ENCODE results near the gene MYH9. TPM values are rescaled to one million over a fixed set of nuclear protein-coding genes. Genes with fewer than 3 reads are reported as not detected.
A peak's percentile ranks its signal among the peaks of the same experiment; 100 is the strongest.

The MYH9 gene
- total RNA-seq, 2 donors from 2014 or later, result 294 to 323 TPM

DNA sequence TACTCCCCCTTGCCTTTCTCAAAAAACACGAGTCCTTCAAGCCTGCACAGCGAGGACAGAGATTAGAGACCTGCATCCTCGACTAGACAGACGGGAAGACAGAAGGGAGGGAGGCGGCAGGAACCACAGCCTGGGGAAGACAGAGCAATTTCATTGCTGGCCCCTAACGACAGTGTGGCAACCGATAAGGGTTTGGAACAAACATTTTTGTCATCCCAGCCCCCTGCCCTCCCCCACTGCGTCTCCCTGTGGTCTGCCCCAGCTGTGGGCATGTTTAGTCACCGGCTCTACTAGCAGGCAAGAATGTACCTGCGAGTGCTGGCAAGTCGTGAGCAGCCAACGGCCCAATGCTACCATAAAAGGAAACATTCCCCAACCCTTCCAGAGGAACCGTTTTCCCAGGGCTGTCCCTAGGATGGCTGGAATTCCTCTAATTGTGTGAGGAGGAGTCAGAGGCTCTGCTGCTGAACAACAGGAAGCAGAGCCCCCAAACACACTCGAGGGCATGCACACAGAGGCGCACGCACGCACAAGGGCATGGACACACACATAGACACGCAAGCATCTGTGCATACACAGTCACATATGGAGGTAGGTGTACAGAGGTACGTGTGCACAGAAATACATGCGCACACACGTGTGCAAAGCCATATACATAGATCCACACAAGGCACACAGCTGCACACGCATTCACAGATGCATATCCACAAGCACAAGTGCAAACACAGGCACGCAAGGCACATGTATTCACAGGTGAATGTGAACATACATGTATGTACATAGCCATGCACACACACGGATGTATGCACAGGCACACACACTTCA is 58.3 kb downstream of the MYH9 start:
- TF ChIP-seq POLR2A (IDR thresholded peaks at IDR 0.05), result peak in 2 of 3 donors; percentile 34 to 38
- TF ChIP-seq, protein P1, sequence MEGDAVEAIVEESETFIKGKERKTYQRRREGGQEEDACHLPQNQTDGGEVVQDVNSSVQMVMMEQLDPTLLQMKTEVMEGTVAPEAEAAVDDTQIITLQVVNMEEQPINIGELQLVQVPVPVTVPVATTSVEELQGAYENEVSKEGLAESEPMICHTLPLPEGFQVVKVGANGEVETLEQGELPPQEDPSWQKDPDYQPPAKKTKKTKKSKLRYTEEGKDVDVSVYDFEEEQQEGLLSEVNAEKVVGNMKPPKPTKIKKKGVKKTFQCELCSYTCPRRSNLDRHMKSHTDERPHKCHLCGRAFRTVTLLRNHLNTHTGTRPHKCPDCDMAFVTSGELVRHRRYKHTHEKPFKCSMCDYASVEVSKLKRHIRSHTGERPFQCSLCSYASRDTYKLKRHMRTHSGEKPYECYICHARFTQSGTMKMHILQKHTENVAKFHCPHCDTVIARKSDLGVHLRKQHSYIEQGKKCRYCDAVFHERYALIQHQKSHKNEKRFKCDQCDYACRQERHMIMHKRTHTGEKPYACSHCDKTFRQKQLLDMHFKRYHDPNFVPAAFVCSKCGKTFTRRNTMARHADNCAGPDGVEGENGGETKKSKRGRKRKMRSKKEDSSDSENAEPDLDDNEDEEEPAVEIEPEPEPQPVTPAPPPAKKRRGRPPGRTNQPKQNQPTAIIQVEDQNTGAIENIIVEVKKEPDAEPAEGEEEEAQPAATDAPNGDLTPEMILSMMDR (IDR thresholded peaks at IDR 0.05), result no peak

DNA sequence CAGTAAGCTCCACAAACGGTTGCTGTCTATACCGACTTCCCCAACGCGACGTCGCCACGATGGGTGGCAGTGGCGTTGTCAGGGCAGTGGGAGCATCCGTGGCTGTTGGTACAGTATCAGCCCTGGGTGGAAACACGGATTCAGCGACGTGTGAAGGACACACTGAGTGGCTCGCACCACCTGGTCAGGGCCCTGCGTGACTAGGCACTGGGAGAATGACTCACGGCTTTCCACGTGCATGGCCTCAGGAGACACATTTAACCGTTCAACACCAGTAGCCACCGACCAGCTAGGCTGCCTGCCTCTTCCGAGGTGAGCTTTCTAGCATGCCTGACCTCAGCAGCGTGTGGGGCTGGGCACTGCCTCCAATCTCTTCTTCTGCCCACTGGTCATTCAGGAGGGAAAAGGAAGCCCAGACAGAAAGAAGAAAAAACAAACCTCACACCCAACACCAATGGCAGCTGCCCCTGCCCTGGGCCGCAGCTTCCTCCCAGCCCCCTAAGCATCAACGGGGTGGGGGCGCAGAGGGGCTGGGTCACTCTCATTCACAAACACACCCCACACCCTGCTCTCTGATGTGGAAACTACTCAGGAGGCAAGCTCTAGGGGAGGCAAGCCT is 59.0 kb downstream of the MYH9 start:
- no peak for TF ChIP-seq POLR2A (IDR thresholded peaks at IDR 0.05)
- TF ChIP-seq, protein P1 (IDR thresholded peaks at IDR 0.05), result no peak
- peak overlapping the region; percentile 84 to 96 (median 92) for H3K27ac ChIP-seq
- ATAC-seq, result peak; percentile 34
- intact Hi-C loops (cut with DNase I), result no loop called here
- no peaks in the 10 kb centered on the region for H3K27me3 ChIP-seq
- DNase-seq, result peak; percentile 63 to 84 (median 76)
- H3K4me3 ChIP-seq, result no peak overlapping the region
- no peaks in the 10 kb centered on the region for H3K9me3 ChIP-seq
- 27% methylated on average over 19 to 23 of the region's 23 CpGs for WGBS, 2 donors
- peaks cover 15 to 24% of the 10 kb centered on the region in 2 donors for H3K36me3 ChIP-seq (replicated peaks in 1 of 2; ENCODE audit: insufficient read depth in 1 of 2, low read depth in 2 of 2)
- H3K4me1 ChIP-seq, result peaks cover 69% of the 10 kb centered on the region

More for the DNA sequence above, 58.3 kb downstream of the MYH9 start:
- Histone ChIP-seq H3K4me1 (peaks cover 74% of the 10 kb centered on the region), H3K27me3 (no peaks in the 10 kb centered on the region), H3K27ac (peak overlapping the region; percentile 84 to 96 (median 92)), H3K4me3 (no peak overlapping the region), H3K36me3 (replicated peaks in 1 of 2; ENCODE audit: insufficient read depth in 1 of 2, low read depth in 2 of 2) (peaks cover 12 to 19% of the 10 kb centered on the region in 2 donors), H3K9me3 (no peaks in the 10 kb centered on the region)
- 40 to 66% methylated on average over 12 to 24 of the region's 24 CpGs for WGBS, 2 donors
- intact Hi-C loops (cut with DNase I), result no loop called here
- DNase-seq (peak; percentile 56 to 81 (median 70)), ATAC-seq (peak; percentile 37)

DNA sequence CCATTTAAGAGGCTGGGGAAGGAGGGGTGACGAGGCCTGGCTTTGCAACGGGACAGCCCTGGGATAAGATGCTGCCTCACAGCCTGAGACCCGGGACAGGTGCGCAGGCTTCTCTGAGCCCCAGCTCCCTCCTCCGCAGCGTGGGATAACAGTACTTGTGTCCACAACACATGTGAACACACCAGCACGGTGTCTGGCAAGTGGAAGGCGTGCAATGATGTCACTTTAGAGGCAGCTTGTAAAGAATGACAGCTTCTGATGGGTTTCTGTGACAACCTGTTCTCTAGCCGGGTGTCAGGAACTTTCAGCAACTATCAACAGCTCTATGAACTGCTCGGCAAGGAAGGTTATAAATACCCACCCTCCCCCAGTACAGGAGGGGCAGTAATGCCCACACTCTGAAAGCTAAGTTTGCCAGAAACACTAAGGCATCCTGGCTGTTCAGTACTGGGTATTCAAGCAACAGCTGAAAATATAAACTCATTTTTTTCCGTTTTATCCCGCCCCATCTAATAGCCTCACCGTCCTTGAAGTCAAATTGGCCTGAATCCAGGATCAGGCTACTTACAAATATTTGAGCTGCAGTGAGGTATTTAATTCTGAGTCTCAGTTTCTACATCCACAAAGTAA is 59.7 kb downstream of the MYH9 start:
- TF ChIP-seq, protein P1 (IDR thresholded peaks at IDR 0.05), result no peak
- peak in 1 of 3 donors; percentile 10 for TF ChIP-seq POLR2A (IDR thresholded peaks at IDR 0.05)
- DNase-seq (peak; percentile 66 to 88 (median 80)), ATAC-seq (peak; percentile 35)
- Histone ChIP-seq H3K27me3 (no peaks in the 10 kb centered on the region), H3K4me3 (no peak overlapping the region), H3K9me3 (no peaks in the 10 kb centered on the region), H3K27ac (peak overlapping the region; percentile 84 to 96 (median 92)), H3K36me3 (replicated peaks in 1 of 2; ENCODE audit: insufficient read depth in 1 of 2, low read depth in 2 of 2) (peaks cover 22 to 30% of the 10 kb centered on the region in 2 donors), H3K4me1 (peaks cover 68% of the 10 kb centered on the region)
- WGBS, 2 donors, result 11 to 12% methylated on average over 10 to 13 of the region's 13 CpGs
- intact Hi-C loops (cut with DNase I), result no loop called here

DNA sequence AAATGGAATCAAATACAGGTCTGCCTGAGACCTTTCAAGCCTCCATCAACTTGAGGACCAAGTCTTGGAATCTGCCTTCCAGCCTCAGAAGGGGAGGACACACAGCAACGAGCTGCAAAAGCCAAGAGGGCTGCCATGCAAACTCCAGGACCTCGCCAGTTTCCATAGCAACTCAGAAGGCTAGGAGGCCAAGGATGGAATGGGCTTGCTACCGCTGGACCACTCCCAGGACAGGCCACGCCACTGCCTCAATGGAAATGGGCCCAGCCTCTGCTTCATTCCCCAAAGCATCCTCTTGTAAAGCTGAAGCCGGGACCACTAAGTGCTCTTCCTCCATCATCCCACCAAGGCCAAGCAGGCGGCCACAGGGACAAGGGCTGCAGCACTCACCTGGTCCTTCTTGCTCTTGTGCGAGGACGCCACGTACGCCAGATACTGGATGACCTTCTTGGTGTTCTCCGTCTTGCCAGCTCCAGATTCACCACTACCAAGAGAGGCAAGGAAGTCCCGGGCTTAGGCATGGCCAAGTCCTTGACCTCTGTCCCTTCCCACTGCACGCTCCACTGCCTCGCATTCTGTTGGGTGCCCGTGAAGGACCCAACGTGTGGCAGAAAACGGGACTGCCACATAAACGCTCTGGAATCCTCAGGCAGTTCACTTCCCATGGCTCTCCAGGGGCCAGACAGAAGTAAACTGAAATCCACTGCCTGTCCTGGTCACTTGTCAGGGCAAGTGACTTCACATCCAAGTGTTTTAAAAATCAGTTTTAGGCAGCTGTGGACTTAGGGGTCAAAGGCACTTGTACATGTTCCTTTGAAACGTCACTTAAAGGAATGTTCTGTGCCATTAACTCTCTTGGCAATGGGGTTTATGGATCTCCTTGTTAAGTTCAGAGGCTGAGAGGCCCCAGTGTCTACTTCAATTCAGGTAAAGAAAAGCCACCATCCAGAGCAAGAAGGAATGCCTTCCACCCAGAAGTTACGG is 61.3 kb downstream of the MYH9 start:
- ATAC-seq (no peak), DNase-seq (no peak)
- Histone ChIP-seq H3K27me3 (no peaks in the 10 kb centered on the region), H3K9me3 (no peaks in the 10 kb centered on the region), H3K4me1 (peaks cover 53% of the 10 kb centered on the region), H3K27ac (peak overlapping the region in 3 of 4 donors; percentile 84 to 96 (median 94)), H3K4me3 (no peak overlapping the region), H3K36me3 (replicated peaks in 1 of 2; ENCODE audit: insufficient read depth in 1 of 2, low read depth in 2 of 2) (peaks cover 32 to 43% of the 10 kb centered on the region in 2 donors)
- intact Hi-C loops (cut with DNase I), result no loop called here
- 65 to 74% methylated on average over 5 to 19 of the region's 20 CpGs for WGBS, 2 donors
- TF ChIP-seq POLR2A (IDR thresholded peaks at IDR 0.05), result no peak
